Measurements from ENCODE around the gene MPL. TPM values are rescaled to one million over a fixed set of nuclear protein-coding genes. Genes with fewer than 3 reads are reported as not detected.

MPL gene
- total and polyA plus RNA-seq, 7 donors = not detected

DNA sequence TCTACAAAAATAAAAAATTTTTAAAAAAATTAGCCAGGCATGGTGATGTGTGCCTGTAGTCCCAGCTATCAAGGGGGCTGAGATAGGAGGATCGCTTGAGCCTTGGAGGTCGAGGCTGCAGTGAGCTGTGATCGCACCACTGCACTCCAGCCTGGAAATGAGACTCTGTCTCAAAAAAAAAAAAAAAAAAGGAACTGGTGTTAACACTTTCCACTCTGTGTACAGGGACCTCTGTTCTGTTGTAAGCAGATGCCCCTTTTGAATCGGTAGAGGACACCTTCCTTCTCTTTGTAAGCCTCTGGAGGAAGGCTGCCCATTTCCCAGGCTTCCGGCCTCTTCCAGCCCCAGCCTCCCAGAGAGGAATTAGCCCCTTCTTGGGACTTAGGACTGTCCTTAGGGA is 44.9 kb upstream of the MPL start:
- H3K36me3 ChIP-seq = no peaks in the 10 kb centered on the region
- H3K4me1 ChIP-seq = peaks cover 0 to 28% (median 24%) of the 10 kb centered on the region in 4 donors
- no peak for DNase-seq
- WGBS, 2 donors = 79 to 88% methylated on average over 5 of the region's 5 CpGs
- TF ChIP-seq EP300 (IDR thresholded peaks at IDR 0.05) = no peak
- TF ChIP-seq POLR2AphosphoS5 (IDR thresholded peaks at IDR 0.05) = no peak
- no peak for TF ChIP-seq POLR2A (IDR thresholded peaks at IDR 0.05)
- TF ChIP-seq, protein P1, sequence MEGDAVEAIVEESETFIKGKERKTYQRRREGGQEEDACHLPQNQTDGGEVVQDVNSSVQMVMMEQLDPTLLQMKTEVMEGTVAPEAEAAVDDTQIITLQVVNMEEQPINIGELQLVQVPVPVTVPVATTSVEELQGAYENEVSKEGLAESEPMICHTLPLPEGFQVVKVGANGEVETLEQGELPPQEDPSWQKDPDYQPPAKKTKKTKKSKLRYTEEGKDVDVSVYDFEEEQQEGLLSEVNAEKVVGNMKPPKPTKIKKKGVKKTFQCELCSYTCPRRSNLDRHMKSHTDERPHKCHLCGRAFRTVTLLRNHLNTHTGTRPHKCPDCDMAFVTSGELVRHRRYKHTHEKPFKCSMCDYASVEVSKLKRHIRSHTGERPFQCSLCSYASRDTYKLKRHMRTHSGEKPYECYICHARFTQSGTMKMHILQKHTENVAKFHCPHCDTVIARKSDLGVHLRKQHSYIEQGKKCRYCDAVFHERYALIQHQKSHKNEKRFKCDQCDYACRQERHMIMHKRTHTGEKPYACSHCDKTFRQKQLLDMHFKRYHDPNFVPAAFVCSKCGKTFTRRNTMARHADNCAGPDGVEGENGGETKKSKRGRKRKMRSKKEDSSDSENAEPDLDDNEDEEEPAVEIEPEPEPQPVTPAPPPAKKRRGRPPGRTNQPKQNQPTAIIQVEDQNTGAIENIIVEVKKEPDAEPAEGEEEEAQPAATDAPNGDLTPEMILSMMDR (IDR thresholded peaks at IDR 0.05) = no peak
- intact Hi-C loops (cut with DNase I) = loop anchor here (10.0 kb wide), 1 partner anchor 1388 kb away; no protein-coding TSS in a partner anchor
- no peak overlapping the region for H3K4me3 ChIP-seq
- no peaks in the 10 kb centered on the region for H3K27me3 ChIP-seq
- no peak overlapping the region for H3K27ac ChIP-seq
- no peaks in the 10 kb centered on the region for H3K9me3 ChIP-seq

DNA sequence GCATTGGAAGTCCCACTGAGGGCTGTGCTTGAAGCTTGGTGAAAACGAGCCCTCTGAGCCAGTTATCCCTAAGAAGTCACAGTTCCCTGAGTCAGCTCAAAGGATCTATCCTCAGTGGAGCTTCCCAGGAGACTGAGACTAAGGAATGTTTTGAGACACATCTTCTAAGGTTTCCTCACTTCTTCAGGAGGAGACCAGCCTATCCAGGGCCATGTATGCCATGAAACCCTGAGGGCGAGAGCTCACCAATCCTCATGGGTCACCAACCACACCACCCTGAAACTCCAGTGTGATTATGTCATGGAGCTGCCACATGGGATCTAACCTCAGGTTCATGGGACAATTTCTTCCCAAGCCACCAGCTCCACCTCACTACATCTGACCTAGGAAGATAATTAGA is 44.4 kb upstream of the MPL start:
- WGBS, 2 donors = 90 to 92% methylated on average over 2 of the region's 2 CpGs
- H3K4me3 ChIP-seq = no peak overlapping the region
- H3K9me3 ChIP-seq = no peaks in the 10 kb centered on the region
- H3K4me1 ChIP-seq = peaks cover 0 to 28% (median 24%) of the 10 kb centered on the region in 4 donors
- no peaks in the 10 kb centered on the region for H3K27me3 ChIP-seq
- intact Hi-C loops (cut with DNase I) = loop anchor here (10.0 kb wide), 1 partner anchor 1388 kb away; no protein-coding TSS in a partner anchor
- TF ChIP-seq POLR2AphosphoS5 (IDR thresholded peaks at IDR 0.05) (no peak), POLR2A (IDR thresholded peaks at IDR 0.05) (no peak), EP300 (IDR thresholded peaks at IDR 0.05) (no peak)
- TF ChIP-seq, protein P1 (IDR thresholded peaks at IDR 0.05) = no peak
- no peak for DNase-seq
- H3K36me3 ChIP-seq = no peaks in the 10 kb centered on the region
- no peak overlapping the region for H3K27ac ChIP-seq

DNA sequence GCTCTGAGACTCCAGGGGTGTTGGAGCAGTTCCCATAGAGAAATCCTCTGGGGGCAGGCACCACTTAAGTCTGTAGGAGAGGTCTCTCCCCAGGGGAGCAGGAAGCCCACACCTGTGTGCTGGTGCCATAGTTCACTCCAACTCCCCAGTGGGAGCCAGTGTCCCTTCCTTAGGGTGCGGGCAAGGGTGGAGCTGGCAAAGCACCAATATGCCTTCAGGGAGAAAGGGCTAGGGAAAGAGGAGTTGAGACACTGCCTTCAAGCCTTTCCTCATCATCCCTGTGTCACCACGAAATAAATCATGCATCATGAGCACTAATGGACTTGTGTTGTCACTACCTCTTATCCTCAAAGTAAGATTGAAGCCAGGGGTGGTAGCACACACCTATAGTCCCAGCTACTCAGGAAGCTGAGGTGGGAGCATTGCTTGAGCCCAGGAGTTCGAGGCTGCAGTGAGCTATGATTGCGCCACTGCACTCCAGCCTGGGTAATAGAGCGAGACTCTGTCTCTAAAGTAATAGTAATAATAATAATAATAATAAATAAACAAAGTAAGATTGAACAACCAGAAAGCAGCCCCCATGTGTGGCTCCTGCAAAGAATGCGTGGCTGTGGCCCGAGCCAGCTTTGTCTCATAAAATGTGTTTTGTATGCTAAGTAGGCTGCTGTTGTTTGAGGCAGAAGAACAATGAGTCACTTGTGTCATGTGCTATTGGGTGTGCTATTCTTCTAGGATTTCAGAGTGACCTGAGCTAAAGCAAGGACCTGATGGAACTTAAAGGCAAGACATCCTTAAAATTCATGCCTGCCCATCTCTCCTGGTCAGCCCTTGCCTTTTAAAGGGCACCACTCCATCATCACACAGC is 43.5 kb upstream of the MPL start:
- no peak overlapping the region for H3K4me3 ChIP-seq
- H3K4me1 ChIP-seq = peaks cover 0 to 28% (median 24%) of the 10 kb centered on the region in 4 donors
- no peaks in the 10 kb centered on the region for H3K9me3 ChIP-seq
- no peak for DNase-seq
- 49 to 74% methylated on average over 7 of the region's 7 CpGs for WGBS, 2 donors
- no peaks in the 10 kb centered on the region for H3K27me3 ChIP-seq
- TF ChIP-seq, protein P1 (IDR thresholded peaks at IDR 0.05) = no peak
- TF ChIP-seq POLR2AphosphoS5 (IDR thresholded peaks at IDR 0.05) = peak in 1 of 4 donors; percentile 57
- intact Hi-C loops (cut with DNase I) = loop anchor here (10.0 kb wide), 1 partner anchor 1389 kb away; no protein-coding TSS in a partner anchor
- H3K36me3 ChIP-seq = no peaks in the 10 kb centered on the region
- peak overlapping the region; percentile 32 to 66 (median 64) for H3K27ac ChIP-seq

DNA sequence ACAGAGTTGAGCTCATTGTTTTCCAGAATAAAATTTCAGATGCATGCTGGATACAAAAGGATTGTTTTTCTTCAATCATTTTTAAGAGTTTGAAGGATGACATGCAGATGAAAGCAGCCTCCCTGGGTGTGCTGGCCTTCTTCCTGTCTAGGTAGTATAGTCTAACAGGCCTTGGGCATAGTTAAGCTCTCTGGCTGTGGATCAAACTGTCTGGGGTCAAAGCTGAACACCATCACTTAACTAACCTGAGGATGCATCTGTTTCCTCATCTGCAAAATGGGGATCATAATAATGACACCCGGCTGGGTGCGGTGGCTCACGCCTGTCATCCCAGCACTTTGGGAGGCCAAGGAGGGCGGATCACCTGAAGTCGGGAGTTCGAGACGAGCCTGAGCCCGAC is 42.9 kb upstream of the MPL start:
- Histone ChIP-seq H3K4me1 (peaks cover 0 to 28% (median 24%) of the 10 kb centered on the region in 4 donors), H3K9me3 (no peaks in the 10 kb centered on the region), H3K27ac (peak overlapping the region; percentile 32 to 66 (median 64)), H3K36me3 (no peaks in the 10 kb centered on the region), H3K4me3 (no peak overlapping the region), H3K27me3 (no peaks in the 10 kb centered on the region)
- DNase-seq = no peak
- 87 to 92% methylated on average over 8 of the region's 8 CpGs for WGBS, 2 donors
- TF ChIP-seq EP300 (IDR thresholded peaks at IDR 0.05) (no peak), POLR2A (IDR thresholded peaks at IDR 0.05) (no peak), POLR2AphosphoS5 (IDR thresholded peaks at IDR 0.05) (no peak)
- TF ChIP-seq, protein P1 (IDR thresholded peaks at IDR 0.05) = no peak
- intact Hi-C loops (cut with DNase I) = loop anchor here (10.0 kb wide), 1 partner anchor 1390 kb away; no protein-coding TSS in a partner anchor
